Psoas muscle (tissue), 8 donors: ENCODE data around the gene PKIG. TPM values are rescaled to one million over a fixed set of nuclear protein-coding genes. Genes with fewer than 3 reads are reported as not detected.

Experiments
- ATAC-seq, 4 donors: fragments of 200-7000 bp; cut with Tn5 transposase; one replicate each; pipeline ENCODE4 v1.9.1; 2020; ENCODE audit warnings: moderate library complexity in 3 of 4, mild to moderate bottlenecking in 2 of 4
- DNase-seq, 2 donors: peaks; one replicate each; pipeline ENCODE4 v3.0.0-alpha.2; 2020
- H3K27ac ChIP-seq: fragments of 200-600 bp; one replicate; pipeline ENCODE4 v1.8.0; 2022
- H3K27me3 ChIP-seq, 3 donors: fragments of 200-600 bp in 1 of 3; one replicate each; pipeline versions ENCODE4 v1.6.1 to v1.8.0; 2013 to 2022; ENCODE audit warnings: low read length in 2 of 3, mild to moderate bottlenecking in 2 of 3, moderate library complexity in 1 of 3; ENCODE audit not compliant: insufficient read depth in 3 of 3
- H3K36me3 ChIP-seq, 2 donors: fragments of 200-600 bp in 1 of 2; one replicate each; pipeline versions ENCODE4 v1.6.1 to v1.8.0; 2013 to 2022; ENCODE audit warnings: low read depth in 1 of 2, mild to moderate bottlenecking in 1 of 2, moderate library complexity in 1 of 2; ENCODE audit not compliant: insufficient read depth in 1 of 2
- H3K4me1 ChIP-seq: fragments of 200-600 bp; one replicate; pipeline ENCODE4 v1.8.0; 2022
- H3K4me3 ChIP-seq: fragments of 200-600 bp; one replicate; pipeline ENCODE4 v1.8.0; 2022; ENCODE audit warnings: mild to moderate bottlenecking
- H3K9me3 ChIP-seq: fragments of 200-600 bp; one replicate; pipeline ENCODE4 v1.8.0; 2022
- CTCF ChIP-seq: fragments of 200-600 bp; IDR thresholded peaks from one replicate; pipeline ENCODE4 v1.8.0; 2022; ENCODE audit warnings: antibody characterized with exemption
- WGBS, 3 donors: extraction: QIAGEN DNeasy Blood & Tissue Kit; methylation state at CpG; one replicate each; pipeline versions ENCODE4 v1.1.6 to v1.1.7; 2013; 5-methylcytosine and 5-hydroxymethylcytosine counted together
- intact Hi-C, 2 donors: fragments of 100-400 bp; cut with DNase I; formaldehyde crosslinking; loops; one replicate each; pipeline versions ENCODE4 v1.11.0 to v1.14.2; 2022
- polyA plus RNA-seq, 3 donors: library from polyadenylated mRNA; stranded (reverse); fragments of 200-250 nt; gene quantifications; one replicate each; pipeline ENCODE4 v1.2.3, GENCODE V29; 2013
- total RNA-seq, 4 donors: library from RNA; stranded (reverse); fragmentation: NEBNext Ultra II Directional in 2 of 4; extraction: Animal tissue kit (Norgen Biotek cat#: 25700) in 2 of 4; gene quantifications; one replicate each; pipeline versions ENCODE4 v1.2.1 to v1.2.4, GENCODE V29; 2021 to 2023
- donor health status: healthy with polysubstance abuse.
- donor health status: DM: no; HTN: no; CAD: no; lungs with moderate emphysema.
- donor health status: Bipolar disorder and iron deficiency.
- donor health status: healthy.
- donor health status: DM: yes; HTN: yes; CAD: no.
- donor health status: DM: no; HTN: no; CAD: no.
- donor health status: DM: no; HTN: no; CAD: no.
- donor health status: DM: yes; HTN: yes; CAD: no.

The PKIG gene
- total and polyA plus RNA-seq, 7 donors: 33.5 to 134 (median 105) TPM

DNA sequence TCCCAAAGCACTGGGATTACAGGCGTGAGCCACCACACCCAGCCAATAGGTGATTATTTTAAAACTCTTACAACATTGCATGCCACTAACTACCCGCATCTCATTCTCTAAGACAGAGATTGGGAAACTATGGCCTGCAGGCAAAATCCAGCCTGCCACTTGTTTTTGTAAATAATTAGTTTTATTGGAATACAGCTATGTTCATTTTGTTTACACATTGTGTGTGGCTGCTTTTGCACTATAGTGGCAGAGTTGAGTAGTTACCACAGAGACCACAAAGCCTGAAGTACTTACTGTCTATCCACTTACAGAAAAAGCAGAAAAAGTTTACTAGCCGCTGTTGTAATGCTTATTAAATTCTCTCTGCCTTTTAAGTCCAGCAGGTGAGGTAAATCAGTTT lies 16.4 kb upstream of the PKIG start:
- ATAC-seq: no peak
- Histone ChIP-seq H3K4me3 (no peak overlapping the region), H3K27ac (no peak overlapping the region), H3K9me3 (no peaks in the 10 kb centered on the region), H3K4me1 (peaks cover 12% of the 10 kb centered on the region), H3K36me3 (no peaks in the 10 kb centered on the region), H3K27me3 (no peaks in the 10 kb centered on the region)
- intact Hi-C loops: no loop called here
- 90 to 95% (median 91%) methylated on average over 3 of the region's 3 CpGs for WGBS, 3 donors
- DNase-seq: no peak
- TF ChIP-seq CTCF: no peak

GRCh38 chr20:44566811-44567210 lies 15.6 kb upstream of the PKIG start:
- ATAC-seq: no peak
- no peaks in the 10 kb centered on the region for H3K27me3 ChIP-seq
- H3K4me1 ChIP-seq: peaks cover 18% of the 10 kb centered on the region
- no peaks in the 10 kb centered on the region for H3K9me3 ChIP-seq
- H3K36me3 ChIP-seq: no peaks in the 10 kb centered on the region
- intact Hi-C loops: no loop called here
- no peak overlapping the region for H3K4me3 ChIP-seq
- no peak for TF ChIP-seq CTCF
- DNase-seq: no peak
- no peak overlapping the region for H3K27ac ChIP-seq

DNA sequence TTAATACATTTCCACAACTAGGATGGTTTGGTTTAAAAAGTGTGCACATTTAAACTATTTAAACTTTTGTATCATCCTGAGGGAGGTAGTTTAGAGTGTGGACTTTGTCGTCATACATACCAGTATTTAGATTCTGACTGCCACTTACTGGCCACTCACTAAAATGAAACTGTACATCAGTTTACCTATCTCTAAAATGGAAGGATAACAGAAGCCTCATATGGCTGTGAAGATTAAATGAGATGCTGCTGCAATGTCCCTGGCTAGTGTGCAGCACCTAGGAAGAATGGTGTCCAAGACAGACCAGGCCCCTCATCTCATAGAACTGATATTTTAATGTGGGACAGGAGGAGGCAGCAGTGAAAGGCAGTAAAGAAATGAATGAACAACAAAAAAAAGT lies 12.0 kb upstream of the PKIG start:
- Histone ChIP-seq H3K9me3 (no peaks in the 10 kb centered on the region), H3K36me3 (no peaks in the 10 kb centered on the region), H3K4me1 (peaks cover 33% of the 10 kb centered on the region), H3K4me3 (no peak overlapping the region), H3K27me3 (no peaks in the 10 kb centered on the region), H3K27ac (no peak overlapping the region)
- TF ChIP-seq CTCF: no peak
- intact Hi-C loops: loop anchor here in 1 of 2 donors (5.0 kb wide), 1 partner anchor 38 kb away; no protein-coding TSS in a partner anchor
- WGBS, 3 donors: 97 to 100% (median 99%) methylated on average over 1 of the region's 1 CpG
- ATAC-seq (no peak), DNase-seq (no peak)

DNA sequence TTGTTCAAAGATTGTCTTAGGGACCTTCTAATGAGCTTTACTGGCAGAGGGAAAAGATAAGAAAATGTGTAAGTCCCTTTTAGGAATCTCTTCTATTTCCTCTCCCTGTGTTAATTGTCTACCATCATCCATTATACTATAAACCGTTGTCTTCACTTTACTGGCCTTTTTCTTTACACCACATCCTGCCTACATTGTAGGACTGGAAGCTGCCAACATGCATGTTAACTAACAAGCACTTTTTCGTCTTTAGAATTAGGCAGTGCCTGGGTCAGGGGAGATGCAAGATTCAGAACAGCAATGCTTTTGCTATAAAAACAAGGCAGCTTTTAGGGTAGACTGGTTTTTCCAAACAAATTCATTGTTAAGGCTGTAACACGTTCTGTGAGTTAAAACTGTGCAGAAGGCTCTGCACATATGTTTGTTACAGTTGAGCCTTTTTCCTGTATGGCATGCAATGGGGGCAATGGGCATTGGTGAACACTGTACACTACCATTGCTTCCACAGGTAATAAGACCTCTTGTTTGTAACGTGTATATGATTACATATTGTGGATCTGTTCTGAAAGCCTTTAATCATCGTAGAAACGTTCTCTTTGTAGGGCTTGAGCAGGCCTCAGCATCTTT lies 10.9 kb upstream of the PKIG start:
- WGBS, 3 donors: 72 to 82% (median 74%) methylated on average over 6 of the region's 6 CpGs
- intact Hi-C loops: loop anchor here in 1 of 2 donors (5.0 kb wide), 1 partner anchor 39 kb away; no protein-coding TSS in a partner anchor
- Histone ChIP-seq H3K4me1 (peaks cover 37% of the 10 kb centered on the region), H3K4me3 (no peak overlapping the region), H3K36me3 (no peaks in the 10 kb centered on the region), H3K27me3 (no peaks in the 10 kb centered on the region), H3K27ac (peak overlapping the region; percentile 96), H3K9me3 (no peaks in the 10 kb centered on the region)
- ATAC-seq: no peak
- no peak for DNase-seq
- TF ChIP-seq CTCF: no peak
